ENCODE measurements around the gene APOD. TPM values are rescaled to one million over a fixed set of nuclear protein-coding genes. Genes with fewer than 3 reads are reported as not detected.

The APOD gene
- total and polyA plus RNA-seq, 9 of the 15 experiments (the other 6 are each of a cell fraction or from before 2014, with no cell fraction given) = 0.18 to 0.50 (median 0.35) TPM; not detected in 1

DNA sequence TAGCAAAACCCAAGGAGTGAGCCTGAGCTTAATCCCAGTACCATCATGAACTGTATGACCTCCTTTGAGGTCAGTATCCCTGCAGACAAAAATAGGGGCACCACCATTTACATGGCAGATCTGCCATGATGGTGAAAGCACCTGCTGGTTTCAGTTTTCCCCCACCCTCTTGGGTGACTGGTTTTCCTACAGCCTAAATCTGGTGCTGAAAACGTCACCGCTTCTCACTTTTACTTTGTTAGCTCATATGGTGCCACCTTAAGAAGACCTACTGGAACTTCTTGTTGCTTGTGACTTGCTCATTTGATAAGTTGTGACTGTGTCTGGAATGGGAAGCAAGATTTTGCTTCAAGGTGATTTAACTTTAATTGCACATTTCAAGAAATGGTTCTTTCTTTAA, 45.7 kb downstream of the APOD start:
- intact Hi-C loops (cut with micrococcal nuclease) = no loop called here
- no peak overlapping the region for H3K9ac ChIP-seq (ENCODE audit: insufficient read depth in 1 of 2, low read depth in 2 of 2, low read length in 2 of 2)
- FAIRE-seq (no peak), DNase-seq (ENCODE audit: extremely low read depth in 1 of 4, low spot score in 3 of 4) (no peak), ATAC-seq (no peak)
- no peaks in the 10 kb centered on the region for H3K27me3 ChIP-seq (ENCODE audit: control insufficient read depth in 2 of 2, insufficient read depth in 2 of 2, low read length in 2 of 2)
- BruUV-seq (replicated peaks) = no TSS peak
- H3K9me1 ChIP-seq (ENCODE audit: control insufficient read depth, insufficient read depth, low read length) = peaks cover 4% of the 10 kb centered on the region
- TF ChIP-seq TSHZ1 (CRISPR knock-in tag; IDR thresholded peaks at IDR 0.05) = no peak
- H3K27ac ChIP-seq (ENCODE audit: extremely low read depth, low read depth, low read length) = no peak overlapping the region
- H3K4me1 ChIP-seq (replicated peaks in 1 of 2; ENCODE audit: control insufficient read depth in 2 of 2, insufficient read depth in 2 of 2, low read length in 2 of 2) = peaks cover 5 to 16% of the 10 kb centered on the region in 2 experiments
- ChIA-PET CTCF (ENCODE audit: low intra/inter-chr PET ratio) (interaction anchor here (0.5 kb wide), 1 partner anchor 129 kb away, joined by 3 read pairs; no protein-coding TSS in a partner anchor), POLR2A (interaction anchor here (1.6 kb wide), 1 partner anchor 38 kb away, joined by 4 read pairs; no protein-coding TSS in a partner anchor)
- no peaks in the 10 kb centered on the region for H3K36me3 ChIP-seq (ENCODE audit: control insufficient read depth, insufficient read depth, low read length)
- in situ Hi-C loops (cut with MboI) = no loop called here
- no peak overlapping the region for H2AFZ ChIP-seq (ENCODE audit: low read depth, low read length)
- H3K9me3 ChIP-seq (replicated peaks; ENCODE audit: control insufficient read depth, insufficient read depth, low read depth, low read length) = no peaks in the 10 kb centered on the region
- WGBS (ENCODE audit: insufficient coverage, low coverage, missing lambda C conversion rate) = 50% methylated on average over 2 of the region's 2 CpGs
- H4K20me1 ChIP-seq (replicated peaks; ENCODE audit: control insufficient read depth, insufficient read depth, low read length) = peaks cover 18% of the 10 kb centered on the region
- no peak overlapping the region for H3K4me3 ChIP-seq
- H3K4me2 ChIP-seq (ENCODE audit: insufficient read depth, low read length) = no peak overlapping the region
- H3K79me2 ChIP-seq (ENCODE audit: control insufficient read depth, insufficient read depth, low read length) = peaks cover 72% of the 10 kb centered on the region

GRCh38 chr3:195535293-195535692, 48.4 kb downstream of the APOD start:
- H3K4me1 ChIP-seq (replicated peaks in 1 of 2; ENCODE audit: control insufficient read depth in 2 of 2, insufficient read depth in 2 of 2, low read length in 2 of 2) = peaks cover 0 to 6% of the 10 kb centered on the region in 2 experiments; a peak in 4 of 5 replicates
- peaks cover 4% of the 10 kb centered on the region for H3K9me1 ChIP-seq (ENCODE audit: control insufficient read depth, insufficient read depth, low read length)
- BruUV-seq (replicated peaks) = no TSS peak
- H3K9ac ChIP-seq (ENCODE audit: insufficient read depth in 1 of 2, low read depth in 2 of 2, low read length in 2 of 2) = no peak overlapping the region
- no peak overlapping the region for H3K4me2 ChIP-seq (ENCODE audit: insufficient read depth, low read length)
- FAIRE-seq (no peak), DNase-seq (ENCODE audit: extremely low read depth in 1 of 4, low spot score in 3 of 4) (no peak), ATAC-seq (no peak)
- no peak overlapping the region for H3K27ac ChIP-seq (ENCODE audit: extremely low read depth, low read depth, low read length)
- intact Hi-C loops (cut with micrococcal nuclease) = no loop called here
- peaks cover 10% of the 10 kb centered on the region for H4K20me1 ChIP-seq (replicated peaks; ENCODE audit: control insufficient read depth, insufficient read depth, low read length)
- no peaks in the 10 kb centered on the region for H3K27me3 ChIP-seq (ENCODE audit: control insufficient read depth in 2 of 2, insufficient read depth in 2 of 2, low read length in 2 of 2)
- H3K4me3 ChIP-seq = no peak overlapping the region
- H2AFZ ChIP-seq (ENCODE audit: low read depth, low read length) = no peak overlapping the region
- in situ Hi-C loops (cut with MboI) = no loop called here
- H3K79me2 ChIP-seq (ENCODE audit: control insufficient read depth, insufficient read depth, low read length) = peaks cover 62% of the 10 kb centered on the region
- WGBS (ENCODE audit: insufficient coverage, low coverage, missing lambda C conversion rate) = 79% methylated on average over 5 of the region's 5 CpGs
- ChIA-PET POLR2A (interaction anchor here (0.7 to 0.9 kb wide), 4 partner anchors 9 to 234 kb away, joined by 3 to 4 read pairs (median 3); no protein-coding TSS in a partner anchor), CTCF (ENCODE audit: low intra/inter-chr PET ratio) (no interaction called here)
- H3K9me3 ChIP-seq (replicated peaks; ENCODE audit: control insufficient read depth, insufficient read depth, low read depth, low read length) = no peaks in the 10 kb centered on the region
- no peaks in the 10 kb centered on the region for H3K36me3 ChIP-seq (ENCODE audit: control insufficient read depth, insufficient read depth, low read length)
- TF ChIP-seq PHF8 (IDR thresholded peaks at IDR 0.05; ENCODE audit: borderline replicate concordance, low read length) (no peak), KLF10 (CRISPR knock-in tag; IDR thresholded peaks at IDR 0.05) (no peak), FUS (optimal IDR thresholded peaks at IDR 0.05; ENCODE audit: low read depth, low read length) (no peak), ZNF175 (CRISPR knock-in tag; IDR thresholded peaks at IDR 0.05; ENCODE audit: low read depth) (no peak), MTA1 (IDR thresholded peaks at IDR 0.05; ENCODE audit: borderline replicate concordance) (no peak)
